NCI-H1092 treated with DMSO at 0.1 percent for 48 hours (cell line): Measurements from ENCODE around the gene GRB10.

Source experiments
- DNase-seq: peaks from one replicate; lab custom pipeline; 2025; lab: John Stamatoyannopoulos, UW

GRB10 gene

DNA sequence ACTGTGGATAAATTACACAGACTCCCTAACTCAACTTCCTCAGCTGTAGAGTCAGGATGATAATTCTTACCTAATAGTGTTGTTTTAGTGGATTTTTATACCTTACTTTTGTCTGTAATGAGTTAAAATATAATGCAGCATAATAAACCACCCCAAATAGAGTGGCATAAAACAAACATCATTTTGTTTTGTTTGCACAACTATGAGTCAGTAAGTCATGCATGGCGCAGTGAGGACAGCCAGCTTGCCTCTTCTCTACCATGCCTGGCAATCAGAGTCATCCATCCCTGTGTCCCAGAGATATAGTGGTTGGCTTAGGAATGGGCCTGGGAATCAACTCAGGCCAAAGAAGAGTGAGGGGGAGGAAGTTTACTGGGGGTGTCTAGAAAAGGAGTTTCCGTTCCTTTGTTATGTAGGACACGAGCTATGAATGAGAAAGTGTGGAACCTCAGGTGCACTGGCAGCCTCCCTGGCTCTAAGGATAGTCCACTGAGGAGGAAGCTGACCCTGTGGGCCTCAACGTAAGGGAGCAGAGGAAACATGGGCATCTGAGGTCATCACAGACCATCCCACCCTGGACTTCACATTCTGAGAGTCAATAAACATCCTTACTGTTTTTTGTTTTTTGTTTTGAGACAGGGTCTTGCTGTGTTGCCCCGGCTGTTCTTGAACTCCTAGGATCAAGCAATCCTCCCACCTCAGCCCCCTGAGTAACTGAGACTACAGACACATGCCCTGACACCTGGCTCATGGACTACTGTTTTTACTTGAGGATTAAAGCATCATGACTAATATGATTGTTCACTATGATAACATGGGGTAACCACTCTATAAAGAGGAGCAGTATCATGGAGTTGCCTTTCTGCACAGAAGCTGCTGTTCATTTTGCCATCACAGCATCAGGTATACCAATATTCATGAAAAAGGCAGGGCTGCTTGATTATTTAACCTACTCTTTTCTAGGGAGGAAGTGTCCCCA, 21.0 kb upstream of the GRB10 start:
- no peak for DNase-seq

GRCh38 chr7:50801907-50802306, 19.2 kb upstream of the GRB10 start:
- DNase-seq, result no peak

DNA sequence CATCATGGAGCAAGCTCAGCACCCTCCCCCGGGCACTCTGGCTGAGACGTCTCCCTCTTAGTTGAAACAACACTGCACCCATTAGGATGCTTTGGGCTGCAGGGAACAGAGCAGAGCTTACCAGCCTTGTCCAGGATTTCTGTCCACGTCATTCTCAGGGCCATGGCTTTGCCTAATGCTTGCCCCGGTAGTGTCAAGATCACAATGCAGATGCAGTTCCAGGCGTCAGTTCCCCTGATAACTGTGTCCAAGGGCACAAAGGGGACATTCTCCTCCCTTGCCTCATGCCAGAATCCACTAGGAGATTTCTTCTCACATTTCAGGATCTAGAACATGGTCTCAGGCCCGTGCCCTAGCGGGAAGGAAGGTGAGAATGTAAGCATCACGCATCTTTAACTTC, 17.2 kb upstream of the GRB10 start:
- no peak for DNase-seq

DNA sequence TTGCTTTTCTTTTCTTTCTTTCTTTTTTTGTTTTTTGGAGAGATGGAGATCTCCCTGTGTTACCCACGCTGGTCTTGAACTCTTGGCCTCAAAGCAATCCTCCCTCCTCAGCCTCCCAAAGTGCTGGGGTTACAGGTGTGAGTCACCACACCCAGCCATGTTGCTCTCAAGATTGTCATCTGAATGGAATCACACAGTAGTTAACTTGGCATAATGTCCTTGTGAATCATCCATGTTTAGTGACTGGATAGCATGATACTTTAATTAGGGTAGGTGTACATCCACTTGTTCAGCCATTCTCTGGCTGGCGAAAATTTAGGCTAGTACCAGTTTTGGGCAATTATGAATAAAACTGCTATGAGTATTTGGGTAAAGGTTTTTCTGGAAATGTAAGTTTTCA, 15.4 kb upstream of the GRB10 start:
- no peak for DNase-seq

DNA sequence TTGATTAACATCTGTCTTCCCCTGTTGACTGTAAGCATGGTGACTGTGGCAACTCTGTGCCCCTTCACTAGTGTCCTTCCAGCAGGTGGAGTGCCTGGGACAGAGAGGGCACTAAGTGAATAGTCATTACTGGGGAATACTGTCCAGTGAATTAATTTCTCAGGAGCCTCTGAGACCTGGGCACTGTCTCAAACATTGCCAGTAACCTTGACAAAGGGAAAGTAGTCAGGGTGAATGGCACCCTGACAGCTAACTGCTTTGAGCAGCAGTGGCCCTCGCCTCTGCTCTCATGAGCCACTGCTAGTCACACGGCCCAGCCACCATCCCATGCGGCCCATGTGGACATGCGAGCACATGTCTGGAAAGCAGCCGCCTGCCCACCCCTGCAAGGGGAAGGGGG, 13.1 kb upstream of the GRB10 start:
- no peak for DNase-seq

DNA sequence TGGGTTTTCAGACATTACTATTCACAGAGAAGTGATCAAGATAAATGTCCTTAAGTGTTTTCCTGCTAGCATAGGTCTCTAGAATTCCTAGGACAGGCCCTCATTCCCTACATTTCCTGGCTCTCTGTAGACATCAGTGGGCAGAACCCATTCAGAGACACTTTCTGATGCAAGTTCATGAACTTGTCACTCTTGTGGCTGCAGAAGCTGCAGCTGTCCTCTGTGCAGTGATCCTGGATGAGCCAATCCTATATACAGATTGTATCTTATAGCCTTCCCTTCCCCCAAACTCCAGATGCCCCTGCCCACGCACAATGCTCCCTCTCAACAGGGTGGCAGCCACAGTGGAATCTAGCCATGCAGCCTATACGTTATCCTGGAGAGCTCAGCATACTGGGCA, 12.6 kb upstream of the GRB10 start:
- no peak for DNase-seq

GRCh38 chr7:50793947-50794570, 11.4 kb upstream of the GRB10 start:
- no peak for DNase-seq

GRCh38 chr7:50793120-50793946, 10.6 kb upstream of the GRB10 start:
- no peak for DNase-seq

- no peak for DNase-seq
Measured at GRCh38 chr7:50792342-50793119, 9.8 kb upstream of the GRB10 start.

- no peak for DNase-seq
Measured at GRCh38 chr7:50791938-50792341, 9.2 kb upstream of the GRB10 start.

DNA sequence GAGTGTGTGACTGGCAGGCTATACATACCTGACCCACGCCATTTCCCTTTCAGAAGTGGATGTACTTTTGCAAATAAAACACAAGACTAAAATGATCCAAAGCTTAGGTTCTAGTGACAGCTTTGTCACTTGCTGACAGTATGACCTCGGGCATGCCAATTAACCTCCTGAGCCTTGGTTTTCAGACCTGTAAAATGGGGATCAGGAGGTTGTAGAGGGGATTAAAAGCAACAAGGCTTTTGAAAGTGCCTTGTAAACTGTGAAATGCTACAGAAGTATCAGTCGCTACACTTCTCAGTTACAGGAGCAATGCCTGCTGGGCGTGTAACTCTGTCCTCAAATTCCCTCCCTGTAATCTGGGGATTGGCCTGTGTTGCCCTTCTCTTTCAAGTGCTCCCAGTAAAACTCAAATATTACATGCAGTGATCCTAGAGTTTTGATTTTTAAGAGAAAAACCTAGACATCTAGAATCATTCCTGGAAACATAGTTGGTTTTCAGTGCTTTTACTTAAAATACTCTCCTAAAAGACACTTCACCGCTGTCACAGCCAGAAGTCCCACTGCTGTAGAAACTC, 8.8 kb upstream of the GRB10 start:
- DNase-seq, result no peak

DNA sequence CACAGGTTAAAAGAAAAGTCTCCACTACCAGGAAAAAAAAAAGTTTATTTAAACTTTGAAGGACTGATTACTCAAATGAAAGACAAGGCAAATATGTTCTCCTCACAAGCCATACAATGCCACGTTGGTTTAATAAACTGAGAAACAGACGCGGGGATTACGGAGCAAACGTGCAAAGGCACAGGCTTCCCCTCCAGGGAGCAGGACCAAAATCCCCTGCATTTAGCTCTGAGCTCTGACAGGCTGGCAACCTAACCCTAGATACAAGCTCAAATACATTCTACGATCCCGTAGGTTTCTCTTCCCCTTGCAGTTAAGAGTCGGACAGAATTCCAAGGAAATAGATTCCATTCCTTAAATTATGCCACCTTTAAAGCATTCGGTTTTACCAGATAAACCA, 7.7 kb upstream of the GRB10 start:
- no peak for DNase-seq

DNA sequence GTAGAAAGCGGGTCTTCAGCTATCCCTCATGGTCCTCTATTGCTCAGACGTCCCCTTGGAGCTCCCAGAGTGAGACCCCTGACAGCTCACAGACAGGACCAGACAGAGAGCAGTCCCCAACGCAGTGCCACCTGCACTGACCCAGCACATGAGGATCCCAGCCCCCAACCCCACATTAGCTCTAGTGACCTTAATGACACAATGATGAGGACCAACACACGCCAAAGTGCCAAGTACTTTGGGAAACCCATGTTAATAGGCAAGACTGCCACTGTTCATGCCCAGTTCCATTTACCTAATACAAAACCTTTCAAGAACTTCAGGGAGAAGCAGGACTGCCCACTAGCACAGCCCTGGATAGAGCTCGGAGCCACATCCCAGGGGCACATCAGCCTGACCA, 5.7 kb upstream of the GRB10 start:
- DNase-seq, result no peak

- DNase-seq, result no peak
Measured at GRCh38 chr7:50787825-50788224, 5.1 kb upstream of the GRB10 start.

DNA sequence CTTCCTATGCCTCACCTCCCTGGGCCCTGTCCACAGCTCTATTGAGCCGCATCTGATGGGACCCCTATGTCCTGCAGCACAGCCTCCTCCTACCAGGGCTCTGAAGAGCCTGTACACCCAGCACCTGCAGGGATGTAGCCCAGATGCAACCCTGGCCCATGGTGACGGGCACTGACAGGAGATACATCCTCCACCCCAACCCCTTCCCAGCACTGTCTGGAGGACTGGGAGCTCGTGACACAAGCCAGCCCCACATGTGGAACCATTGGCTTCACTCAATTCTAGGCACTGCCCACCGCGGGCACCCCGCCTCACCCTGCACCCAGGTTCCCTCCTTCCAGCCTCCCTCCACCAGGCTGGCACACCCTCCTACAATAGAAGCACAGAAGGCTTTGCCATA, 2.6 kb upstream of the GRB10 start:
- no peak for DNase-seq

DNA sequence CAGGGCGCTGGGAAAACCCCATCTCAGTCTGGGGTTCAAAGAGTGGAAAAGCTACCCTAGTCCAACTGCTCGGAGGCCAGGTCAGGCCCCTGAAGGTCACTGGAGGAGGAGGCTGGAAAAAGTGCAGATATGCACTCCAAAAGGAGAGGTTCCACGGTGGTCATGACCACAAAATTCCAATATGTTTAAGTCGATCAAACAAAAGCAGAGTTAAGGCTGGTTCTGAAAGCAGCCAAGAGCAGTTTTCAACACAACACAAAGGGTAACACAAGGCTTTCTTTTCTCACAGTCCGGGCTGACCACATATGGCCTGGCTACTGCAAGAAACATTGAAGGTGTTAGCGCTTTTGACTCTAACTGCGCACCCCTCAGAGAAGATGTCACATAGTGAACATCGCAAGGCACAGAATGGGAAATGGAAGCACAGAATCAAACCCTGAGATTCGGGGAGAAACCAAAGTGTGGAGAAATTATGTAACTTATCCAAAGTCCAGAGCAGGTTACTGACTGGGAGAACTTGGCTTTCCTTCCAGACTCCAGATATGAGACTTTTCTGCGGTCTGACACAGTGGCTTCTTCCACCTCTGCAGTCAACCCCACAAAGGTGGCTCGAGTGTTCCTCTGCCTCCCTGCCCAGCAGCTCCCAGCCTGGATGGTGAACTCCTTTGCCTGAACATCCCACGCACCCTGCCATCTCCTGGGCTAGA, 1.3 kb upstream of the GRB10 start:
- DNase-seq, result no peak

DNA sequence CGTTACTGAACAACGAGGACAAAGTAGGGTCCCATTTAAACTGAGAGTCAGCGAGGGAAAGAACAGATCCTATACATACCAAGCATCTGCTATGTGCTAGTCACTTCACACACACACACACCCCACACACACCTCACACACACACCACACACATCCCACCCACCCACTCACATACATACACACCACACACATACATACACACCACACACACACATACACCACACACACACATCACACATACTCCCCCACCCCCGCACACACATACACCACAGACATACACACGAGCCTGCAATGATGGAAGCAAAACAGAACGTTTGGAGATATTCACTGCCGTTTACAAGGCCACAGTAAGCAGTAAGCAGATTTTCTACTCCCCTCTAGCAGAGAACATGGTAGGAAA, 607 bp upstream of the GRB10 start:
- DNase-seq, result no peak

- DNase-seq, result no peak
Measured at GRCh38 chr7:50781381-50782293, 1.1 kb downstream of the GRB10 start.

DNA sequence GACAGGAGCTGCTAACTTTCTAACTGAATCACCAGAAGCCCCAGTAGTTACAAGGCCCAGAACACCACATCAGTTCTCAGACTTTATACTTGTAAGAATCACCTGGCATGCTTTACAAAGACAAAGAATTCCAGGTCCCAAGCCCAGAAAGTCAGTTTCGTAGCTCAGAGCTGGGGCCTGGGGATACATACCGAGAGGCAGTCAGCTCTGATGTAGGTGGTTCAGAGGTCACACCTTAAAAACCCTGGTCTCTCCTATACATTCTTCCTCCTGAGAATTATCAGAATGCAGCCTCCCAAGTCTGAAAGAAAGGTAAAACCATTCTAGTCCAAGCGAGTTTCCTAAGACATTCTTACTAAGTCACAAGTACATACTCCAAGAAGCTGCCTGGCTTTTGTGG, 2.3 kb downstream of the GRB10 start:
- DNase-seq, result no peak

DNA sequence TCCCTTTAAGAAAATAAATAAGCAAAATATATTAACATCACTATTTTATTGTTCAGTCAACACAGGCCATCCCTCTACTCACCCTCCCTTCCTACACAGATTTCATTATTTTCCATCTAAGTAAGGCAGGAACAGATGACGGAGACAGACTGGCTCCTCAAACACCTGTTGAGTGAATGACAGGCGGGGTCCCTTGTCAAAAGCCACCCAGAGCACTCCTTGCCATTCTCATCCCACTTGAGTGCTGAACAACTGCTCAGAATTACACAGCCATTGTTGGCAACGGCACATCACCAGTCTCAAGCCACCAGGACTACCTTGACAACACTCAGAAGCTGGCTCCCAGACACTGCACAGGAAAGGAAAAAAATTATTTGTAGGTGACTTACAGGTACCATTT, 3.3 kb downstream of the GRB10 start:
- no peak for DNase-seq
